ENCODE results near the gene OR6B1. TPM values are rescaled to one million over a fixed set of nuclear protein-coding genes. Genes with fewer than 3 reads are reported as not detected.
A peak's percentile ranks its signal among the peaks of the same experiment; 100 is the strongest.

OR6B1 gene
- total RNA-seq (2014; rRNA removed; shearing (Covaris generic)) = not detected in 2 replicates

GRCh38 chr7:144000020-144000419 is at the start of gene OR6B1:
Gene OR6B1, plus strand, starts transcription at chr7:144000320. Its CDS starts 3,677 bp downstream, at chr7:144003997.
- DNase-seq (ENCODE audit: low read depth) = no peak

DNA sequence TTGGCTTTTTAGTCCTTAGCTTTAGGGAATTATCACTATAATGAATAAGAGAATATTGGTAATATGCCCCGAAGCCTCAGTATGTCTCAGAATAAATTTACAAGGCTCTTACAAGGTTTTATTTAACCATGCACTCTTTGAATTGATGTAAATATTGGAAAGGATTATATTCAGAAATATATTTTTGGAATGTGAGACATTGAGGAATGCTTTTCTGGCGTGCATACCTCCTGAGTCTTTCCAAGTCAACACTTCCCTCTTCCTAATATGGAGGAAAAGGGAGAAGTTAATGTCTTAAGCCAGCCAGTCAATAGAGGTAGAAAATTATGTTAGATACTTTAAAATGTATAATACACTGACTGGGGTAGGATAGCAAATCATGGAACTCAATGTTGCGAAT is 46.7 kb upstream of the OR6B1 start:
- no peak for DNase-seq (ENCODE audit: low read depth)

- no peak for DNase-seq (ENCODE audit: low read depth)
Observed at GRCh38 chr7:143954135-143954534, 46.0 kb upstream of the OR6B1 start.

GRCh38 chr7:143954544-143954943 is 45.6 kb upstream of the OR6B1 start, which contains the start of gene OR2F1:
Gene OR2F1, plus strand, starts transcription at chr7:143954844. Its CDS starts 5,127 bp downstream, at chr7:143959971.
- no peak for DNase-seq (ENCODE audit: low read depth)

DNA sequence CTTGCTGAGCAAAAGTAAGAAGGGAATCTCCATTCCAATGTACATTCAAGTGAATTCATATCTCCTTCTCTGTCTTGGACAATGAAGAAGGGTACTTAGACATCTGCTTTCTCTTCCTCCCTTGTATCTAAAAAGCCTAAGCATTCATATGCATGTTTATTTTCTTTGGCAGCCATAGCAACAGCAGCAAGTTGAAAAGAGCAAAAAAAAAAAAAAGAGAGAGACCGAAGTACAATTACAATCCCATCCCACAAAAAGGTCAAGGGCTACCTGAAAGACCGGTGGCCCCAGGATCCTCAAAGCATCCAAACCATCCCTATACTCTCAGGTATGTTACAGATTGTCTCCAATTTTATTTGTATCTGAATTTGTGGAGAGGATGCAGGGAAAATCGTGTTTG is 41.3 kb upstream of the OR6B1 start:
- DNase-seq (ENCODE audit: low read depth) = no peak

- no peak for DNase-seq (ENCODE audit: low read depth)
Observed at GRCh38 chr7:143960813-143961610, 39.1 kb upstream of the OR6B1 start.

GRCh38 chr7:143965280-143965679 is 34.8 kb upstream of the OR6B1 start:
- DNase-seq (ENCODE audit: low read depth) = no peak

- DNase-seq (ENCODE audit: low read depth) = no peak
Observed at GRCh38 chr7:143967398-143967797, 32.7 kb upstream of the OR6B1 start.

DNA sequence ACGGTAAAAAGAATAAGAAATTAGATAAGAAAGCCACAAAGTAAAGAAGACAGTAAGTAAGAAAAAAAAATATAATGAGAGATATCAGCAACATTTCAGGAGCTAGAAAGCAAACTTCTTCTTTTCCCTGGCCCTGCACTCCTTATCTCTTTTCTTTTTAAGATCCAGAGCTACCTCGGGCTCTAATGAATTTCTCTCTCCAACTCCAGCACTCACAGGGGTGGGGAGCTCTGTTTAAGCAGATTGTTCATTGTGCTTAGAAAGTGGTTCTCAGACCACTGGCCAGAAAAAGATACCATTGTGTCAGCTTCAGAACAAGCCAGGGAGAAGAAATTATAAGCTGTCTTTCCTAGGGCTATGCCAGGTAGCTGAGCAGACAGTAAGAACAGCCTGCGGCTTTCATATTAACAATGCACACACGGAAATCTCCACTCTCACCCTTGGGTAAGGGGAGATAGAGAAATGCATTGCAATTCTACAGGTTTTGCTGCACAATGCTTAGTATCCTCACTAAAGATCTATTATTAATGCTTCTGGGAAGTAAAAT is 26.2 kb upstream of the OR6B1 start:
- no peak for DNase-seq (ENCODE audit: low read depth)

DNA sequence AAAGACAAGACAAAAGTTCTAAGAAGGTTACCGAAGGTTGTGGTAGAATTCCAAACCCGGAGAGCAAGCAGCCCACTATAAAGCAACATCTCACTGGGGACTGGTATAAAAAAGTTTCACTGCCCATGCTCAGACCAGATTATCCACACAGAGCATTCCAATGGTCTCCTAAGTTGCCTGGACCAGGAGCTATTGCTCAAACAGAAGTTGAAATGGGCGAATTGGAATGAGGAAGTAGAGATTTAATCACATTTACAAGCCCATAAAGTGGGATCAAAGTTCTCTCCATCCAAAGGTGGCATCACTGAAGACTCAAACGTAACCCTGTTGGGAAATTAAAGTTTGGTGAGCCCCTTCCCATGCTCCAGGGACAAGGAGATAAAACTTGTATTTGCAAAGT is 25.7 kb upstream of the OR6B1 start:
- DNase-seq (ENCODE audit: low read depth) = no peak

DNA sequence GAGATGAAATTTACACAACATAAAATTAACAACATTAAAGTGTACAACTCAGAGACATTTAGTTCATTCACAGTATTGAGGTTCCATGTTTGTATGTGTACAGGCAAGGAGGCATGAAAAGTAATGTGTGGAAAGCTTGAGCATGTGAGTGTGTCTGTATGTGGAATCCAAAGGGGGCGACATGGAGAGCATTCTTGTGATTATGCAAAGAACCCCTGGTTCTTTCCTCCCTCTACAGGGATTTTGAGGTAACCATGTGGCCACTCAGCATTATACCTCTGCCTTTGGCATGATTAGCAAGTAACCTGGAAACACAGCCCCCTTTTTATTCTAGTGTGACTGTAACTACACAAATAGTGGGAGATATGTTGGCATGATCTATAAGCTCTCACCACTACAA is 24.5 kb upstream of the OR6B1 start:
- no peak for DNase-seq (ENCODE audit: low read depth)

DNA sequence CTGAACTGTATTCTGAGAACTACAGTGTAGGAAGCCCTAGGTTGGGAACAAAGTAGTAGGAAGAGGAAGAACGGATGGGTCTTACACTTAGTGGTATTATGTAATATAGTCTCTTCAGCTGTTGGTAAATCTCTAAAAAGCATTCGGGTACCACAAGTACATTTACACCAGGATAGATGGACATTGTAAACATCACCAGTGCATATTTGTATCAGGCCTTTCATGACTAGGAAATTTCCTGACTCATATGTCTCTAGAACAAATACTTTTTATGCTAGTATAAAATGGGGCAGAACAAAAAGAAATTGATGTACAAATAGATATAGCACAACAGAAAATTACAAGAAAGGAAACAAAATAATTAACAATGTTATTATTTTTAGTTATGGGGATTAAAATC is 21.5 kb upstream of the OR6B1 start:
- no peak for DNase-seq (ENCODE audit: low read depth)

DNA sequence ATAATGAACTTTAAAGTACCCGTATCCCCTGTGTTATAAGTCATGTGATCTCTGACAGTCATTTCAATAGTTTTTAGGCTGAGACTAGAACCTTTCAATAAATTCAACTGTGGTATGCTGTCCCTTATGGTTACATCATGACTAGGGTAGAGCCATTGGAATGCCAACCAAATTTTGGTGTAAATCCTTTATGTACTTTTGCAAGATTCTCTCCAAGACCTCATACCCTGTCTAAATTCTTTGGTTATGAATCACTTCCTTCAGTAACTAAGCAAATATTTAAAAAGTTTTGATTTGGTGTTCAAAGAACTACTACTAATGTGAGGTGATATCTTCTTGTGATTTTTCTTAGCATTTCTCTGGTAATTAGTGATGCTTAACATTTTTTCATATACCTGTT is 20.8 kb upstream of the OR6B1 start:
- DNase-seq (ENCODE audit: low read depth) = peak; percentile 62

DNA sequence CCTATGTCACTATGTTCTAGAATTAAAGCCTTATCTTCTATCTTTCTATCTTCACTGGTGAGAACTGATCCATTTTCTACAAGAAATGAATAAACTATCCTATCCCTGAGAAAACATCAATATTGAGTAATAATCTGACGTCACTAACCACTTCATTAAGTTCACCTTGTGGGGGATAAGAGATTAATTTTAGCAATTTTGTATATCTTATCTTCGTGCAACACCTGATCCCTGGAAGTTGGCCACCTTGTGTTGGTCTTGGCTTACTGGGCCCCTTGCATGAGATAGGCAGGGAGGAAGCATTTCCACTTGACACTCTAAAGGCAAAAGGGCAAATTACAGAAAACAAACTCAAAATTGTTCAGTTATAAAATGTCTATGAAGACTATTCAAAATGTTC is 20.1 kb upstream of the OR6B1 start:
- DNase-seq (ENCODE audit: low read depth) = peak; percentile 48

GRCh38 chr7:143980746-143981510 is 19.2 kb upstream of the OR6B1 start:
- DNase-seq (ENCODE audit: low read depth) = no peak

DNA sequence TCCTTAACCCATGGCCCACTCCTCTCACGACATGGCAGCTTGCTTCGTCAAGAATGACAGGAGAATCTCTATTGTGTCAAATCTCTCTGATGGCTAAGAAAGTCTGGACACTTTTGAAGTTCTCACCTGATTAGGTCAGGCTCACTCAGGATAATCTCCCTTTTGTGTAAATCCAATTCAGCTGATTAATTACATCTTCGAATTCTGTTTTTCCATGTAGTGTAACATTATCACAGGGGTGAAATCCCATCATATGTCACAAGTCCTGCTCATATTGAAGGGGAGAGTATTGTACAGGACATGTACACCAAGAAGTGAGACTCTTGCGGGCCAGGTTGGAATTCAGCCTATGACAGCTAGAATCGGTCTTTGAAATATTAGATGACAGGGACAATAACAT is 16.2 kb upstream of the OR6B1 start:
- DNase-seq (ENCODE audit: low read depth) = no peak

DNA sequence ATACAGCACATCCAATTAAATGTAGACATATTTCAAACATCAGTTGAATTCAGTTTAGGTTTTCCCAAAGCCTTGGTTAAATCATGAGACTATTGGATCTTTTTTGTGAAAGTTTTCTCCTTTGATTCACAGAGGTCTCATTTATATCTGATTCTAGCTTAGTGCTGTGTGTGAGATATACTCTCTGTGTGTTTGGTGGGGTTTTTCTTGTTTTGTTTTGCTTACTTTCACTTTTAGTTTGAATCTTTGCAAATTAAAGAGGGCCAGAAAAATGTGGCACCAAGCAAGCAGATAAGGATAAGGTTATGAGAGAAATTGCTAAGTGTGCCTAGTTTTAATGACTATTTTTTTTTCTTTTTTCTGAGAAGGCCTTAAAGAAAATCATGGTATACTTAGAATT is 12.6 kb upstream of the OR6B1 start:
- no peak for DNase-seq (ENCODE audit: low read depth)

GRCh38 chr7:143988976-143989745 is 11.0 kb upstream of the OR6B1 start:
- no peak for DNase-seq (ENCODE audit: low read depth)

DNA sequence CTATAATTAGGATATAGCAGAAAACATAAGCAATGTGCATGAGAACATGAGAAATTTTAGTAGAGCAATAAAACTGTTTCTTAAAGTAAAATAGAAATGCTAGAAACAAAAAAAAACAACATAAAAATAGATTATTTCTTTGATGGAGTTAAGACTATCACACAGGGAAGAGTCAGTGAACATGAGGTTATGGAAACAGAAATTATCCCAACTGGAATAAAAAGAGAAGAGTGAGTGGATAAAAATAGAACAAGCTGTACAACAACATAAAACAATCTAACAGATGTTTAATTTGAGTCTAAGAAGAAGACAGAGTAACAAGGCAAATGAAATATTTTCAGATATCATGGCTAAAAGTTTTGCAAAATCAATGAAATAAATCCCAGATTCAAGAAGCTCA is 7.5 kb upstream of the OR6B1 start:
- no peak for DNase-seq (ENCODE audit: low read depth)

DNA sequence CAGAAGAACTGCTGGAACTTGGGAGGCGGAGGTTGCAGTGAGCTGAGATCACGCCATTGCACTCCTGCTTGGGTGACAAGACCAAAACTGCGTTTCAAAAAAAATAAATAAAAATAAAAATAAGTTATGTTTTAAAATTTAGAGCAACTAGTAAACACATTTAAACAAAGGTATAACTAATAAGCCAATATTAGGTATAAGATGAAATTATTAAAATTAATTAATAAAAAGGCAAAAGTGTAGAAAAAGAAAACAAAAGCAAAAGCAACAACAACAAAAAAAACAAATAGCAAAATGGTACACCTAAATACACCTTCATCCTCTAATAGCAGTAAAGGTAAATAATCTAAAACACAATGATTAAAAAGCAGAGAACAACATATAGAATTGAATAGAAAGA is 6.2 kb upstream of the OR6B1 start:
- DNase-seq (ENCODE audit: low read depth) = no peak

GRCh38 chr7:144001543-144001942 is 1.4 kb downstream of the OR6B1 start:
- no peak for DNase-seq (ENCODE audit: low read depth)

DNA sequence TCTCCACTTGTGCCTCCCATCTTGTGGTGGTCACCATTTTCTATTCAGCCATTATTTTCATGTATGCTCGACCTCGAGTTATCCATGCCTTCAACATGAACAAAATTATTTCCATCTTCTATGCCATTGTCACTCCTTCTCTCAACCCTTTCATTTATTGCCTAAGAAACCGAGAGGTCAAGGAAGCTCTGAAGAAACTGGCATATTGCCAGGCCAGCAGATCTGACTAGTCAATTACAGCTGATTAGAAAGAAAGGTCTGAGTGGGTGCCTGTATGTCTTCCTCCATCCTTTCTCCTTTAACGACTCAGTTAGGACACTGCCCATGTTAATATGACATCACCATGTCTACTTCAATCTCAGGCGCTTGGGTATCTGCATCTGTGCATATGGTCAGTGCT is 4.6 kb downstream of the OR6B1 start:
- DNase-seq (ENCODE audit: low read depth) = no peak
